ENCODE measurements around the gene ICAM2.

- TF ChIP-seq MAX (IDR thresholded peaks at IDR 0.05; ENCODE audit: low read depth) (no peak), SMC3 (IDR thresholded peaks at IDR 0.05; ENCODE audit: low read depth, low read length) (no peak), CTCF (IDR thresholded peaks at IDR 0.05) (no peak), TCF12 (IDR thresholded peaks at IDR 0.05) (no peak), TAF1 (IDR thresholded peaks at IDR 0.05; ENCODE audit: borderline replicate concordance, low read depth, low read length) (no peak), NRF1 (IDR thresholded peaks at IDR 0.05; ENCODE audit: low read depth, low read length) (no peak), EP300 (IDR thresholded peaks at IDR 0.05; ENCODE audit: borderline replicate concordance in 1 of 2, low read depth in 1 of 2, low read length in 1 of 2) (no peak), REST (IDR thresholded peaks at IDR 0.05; ENCODE audit: low read depth, low read length) (no peak), POLR2AphosphoS5 (IDR thresholded peaks at IDR 0.05; ENCODE audit: low read depth, low read length) (no peak), FOXJ3 (CRISPR knock-in tag; IDR thresholded peaks at IDR 0.05) (no peak), CHD2 (IDR thresholded peaks at IDR 0.05; ENCODE audit: low read length, partially characterized antibody) (no peak)
Measured at GRCh38 chr17:64022611-64023063, 2.2 kb upstream of the ICAM2 start.

Data from SK-N-SH (cell line).